ENCODE results near the gene MICAL2.
A peak's percentile ranks its signal among the peaks of the same experiment; 100 is the strongest.

MICAL2 gene

GRCh38 chr11:12079726-12080556 lies 30.4 kb upstream of the MICAL2 start:
- TF ChIP-seq ESRRG (CRISPR knock-in tag; IDR thresholded peaks at IDR 0.05): no peak
- no peak; the same call in 1 of the 2 replicates for TF ChIP-seq CREB5 (CRISPR knock-in tag; IDR thresholded peaks at IDR 0.05; ENCODE audit: low read depth)
- peak; percentile 59; the same call in 1 of the 2 replicates for TF ChIP-seq ISL1 (CRISPR knock-in tag; IDR thresholded peaks at IDR 0.05)
- peak; percentile 85 for TF ChIP-seq PATZ1 (CRISPR knock-in tag; IDR thresholded peaks at IDR 0.05; ENCODE audit: borderline replicate concordance)
- no peak for TF ChIP-seq ZFP30 (CRISPR knock-in tag; IDR thresholded peaks at IDR 0.05)
- no peak for TF ChIP-seq POU6F1 (CRISPR knock-in tag; IDR thresholded peaks at IDR 0.05; ENCODE audit: borderline replicate concordance, low read depth)
- TF ChIP-seq ZNF565 (CRISPR knock-in tag; conservative IDR thresholded peaks at IDR 0.05; ENCODE audit: low read depth): no peak
- TF ChIP-seq ZC3H10 (CRISPR knock-in tag; IDR thresholded peaks at IDR 0.05): 0 out of 2 replicates have a peak, but pooled peaks have one; percentile 30
- TF ChIP-seq TOX (CRISPR knock-in tag; IDR thresholded peaks at IDR 0.05; ENCODE audit: borderline replicate concordance): no peak; the same call in 1 of the 2 replicates
- TF ChIP-seq TSHZ2 (CRISPR knock-in tag; IDR thresholded peaks at IDR 0.05): no peak
- TF ChIP-seq PPARA (CRISPR knock-in tag; IDR thresholded peaks at IDR 0.05; ENCODE audit: borderline replicate concordance): no peak
- TF ChIP-seq OSR1 (CRISPR knock-in tag; IDR thresholded peaks at IDR 0.05): no peak
- TF ChIP-seq ARNTL (CRISPR knock-in tag; IDR thresholded peaks at IDR 0.05; ENCODE audit: borderline replicate concordance, low read depth): no peak
- no peak for TF ChIP-seq GLIS3 (CRISPR knock-in tag; IDR thresholded peaks at IDR 0.05)
- ATAC-seq: peak; percentile 67

- ATAC-seq: no peak
- no peak for TF ChIP-seq CSRNP3 (CRISPR knock-in tag; IDR thresholded peaks at IDR 0.05)
- no peak for TF ChIP-seq ARNTL (CRISPR knock-in tag; IDR thresholded peaks at IDR 0.05; ENCODE audit: borderline replicate concordance, low read depth)
- TF ChIP-seq POU6F1 (CRISPR knock-in tag; IDR thresholded peaks at IDR 0.05; ENCODE audit: borderline replicate concordance, low read depth): no peak
- TF ChIP-seq ZNF70 (CRISPR knock-in tag; IDR thresholded peaks at IDR 0.05): no peak
- TF ChIP-seq TCF4 (CRISPR knock-in tag; IDR thresholded peaks at IDR 0.05; ENCODE audit: borderline replicate concordance): no peak
- no peak for TF ChIP-seq ESRRG (CRISPR knock-in tag; IDR thresholded peaks at IDR 0.05)
- no peak for TF ChIP-seq ZC3H10 (CRISPR knock-in tag; IDR thresholded peaks at IDR 0.05)
- no peak for TF ChIP-seq ZFP30 (CRISPR knock-in tag; IDR thresholded peaks at IDR 0.05)
- no peak for TF ChIP-seq PATZ1 (CRISPR knock-in tag; IDR thresholded peaks at IDR 0.05; ENCODE audit: borderline replicate concordance)
- TF ChIP-seq PPARA (CRISPR knock-in tag; IDR thresholded peaks at IDR 0.05; ENCODE audit: borderline replicate concordance): no peak
- TF ChIP-seq ZNF8 (CRISPR knock-in tag; IDR thresholded peaks at IDR 0.05): no peak
- TF ChIP-seq SNAI2 (CRISPR knock-in tag; IDR thresholded peaks at IDR 0.05): no peak
- TF ChIP-seq GLIS3 (CRISPR knock-in tag; IDR thresholded peaks at IDR 0.05): no peak
- TF ChIP-seq CREB5 (CRISPR knock-in tag; IDR thresholded peaks at IDR 0.05; ENCODE audit: low read depth): no peak
- no peak for TF ChIP-seq ISL1 (CRISPR knock-in tag; IDR thresholded peaks at IDR 0.05)
These were observed 27.0 kb upstream of the MICAL2 start for GRCh38 chr11:12083380-12083779.
